Loucy (cell line): ENCODE measurements around the gene ADRB2.

ENCODE experiments used
- H2AFZ ChIP-seq: fragments of 200-600 bp; sonication (generic); 2 replicates; pipeline ENCODE4 v1.6.0; 2016; ENCODE audit warnings: antibody characterized with exemption, mild to moderate bottlenecking, low read length, moderate library complexity
- H3F3A ChIP-seq: fragments of 200-600 bp; 2 replicates; pipeline ENCODE4 v1.6.0; 2016; ENCODE audit warnings: antibody characterized with exemption, low read depth, mild to moderate bottlenecking
- H3K27me3 ChIP-seq: fragments of 200-600 bp; sonication (generic); 2 replicates; pipeline ENCODE4 v1.6.1; 2014; ENCODE audit warnings: low read length, mild to moderate bottlenecking; ENCODE audit not compliant: insufficient read depth, poor library complexity, severe bottlenecking
- H3K36me3 ChIP-seq: fragments of 200-600 bp; sonication (generic); 2 replicates; pipeline ENCODE4 v1.6.1; 2016; ENCODE audit warnings: low read length; ENCODE audit not compliant: insufficient read depth
- H3K4me1 ChIP-seq: fragments of 200-600 bp; sonication (generic); 2 replicates; pipeline ENCODE4 v1.5.1; 2014; ENCODE audit warnings: low read length, mild to moderate bottlenecking; ENCODE audit not compliant: insufficient read depth, poor library complexity, severe bottlenecking
- H3K4me2 ChIP-seq: fragments of 200-600 bp; sonication (generic); 2 replicates; pipeline ENCODE4 v1.6.0; 2014; ENCODE audit warnings: antibody characterized with exemption, low read length, low read depth, mild to moderate bottlenecking; ENCODE audit not compliant: poor library complexity, severe bottlenecking
- H3K4me3 ChIP-seq: fragments of 200-600 bp; sonication (generic); 2 replicates; pipeline ENCODE4 v1.5.1; 2014; ENCODE audit warnings: low read length, mild to moderate bottlenecking, mixed read lengths; ENCODE audit not compliant: poor library complexity, severe bottlenecking
- H3K79me2 ChIP-seq: fragments of 200-600 bp; sonication (generic); 2 replicates; pipeline ENCODE4 v1.6.1; 2014; ENCODE audit warnings: low read length; ENCODE audit not compliant: insufficient read depth
- H3K9ac ChIP-seq: fragments of 200-600 bp; sonication (generic); 2 replicates; pipeline ENCODE4 v1.6.0; 2014; ENCODE audit warnings: mild to moderate bottlenecking, low read depth, low read length, moderate library complexity; ENCODE audit not compliant: poor library complexity, severe bottlenecking
- H3K9me2 ChIP-seq: fragments of 200-600 bp; sonication (generic); replicated peaks from 2 replicates; pipeline ENCODE4 v1.6.1; 2016; ENCODE audit warnings: low read depth, low read length, mixed read lengths
- H3K9me3 ChIP-seq: fragments of 200-600 bp; sonication (generic); 2 replicates; pipeline ENCODE4 v1.6.1; 2014; ENCODE audit warnings: mild to moderate bottlenecking, antibody characterized with exemption, low read length, low read depth; ENCODE audit not compliant: insufficient read depth
- H4K20me1 ChIP-seq: fragments of 200-600 bp; sonication (generic); 2 replicates; pipeline ENCODE4 v1.6.0; 2014; ENCODE audit warnings: antibody characterized with exemption, low read length, mild to moderate bottlenecking; ENCODE audit not compliant: insufficient read depth, poor library complexity, severe bottlenecking
- CTCF ChIP-seq: fragments of 200-600 bp; sonication (generic); conservative IDR thresholded peaks from 2 replicates; pipeline ENCODE4 v1.5.1; 2014; ENCODE audit warnings: mild to moderate bottlenecking, antibody characterized with exemption, low read length
- EZH2phosphoT487 ChIP-seq: fragments of 200-600 bp; IDR thresholded peaks from 2 replicates; pipeline ENCODE4 v1.6.1; 2018; ENCODE audit warnings: antibody characterized with exemption, mild to moderate bottlenecking, moderate library complexity, borderline replicate concordance

ADRB2 gene

GRCh38 chr5:148816357-148816756 is 10.1 kb upstream of the ADRB2 start:
- Histone ChIP-seq H3K9me3 (no peaks in the 10 kb centered on the region), H3K4me3 (no peak overlapping the region), H3K36me3 (no peaks in the 10 kb centered on the region), H3K9me2 (no peaks in the 10 kb centered on the region), H3K27me3 (no peaks in the 10 kb centered on the region), H3F3A (no peaks in the 10 kb centered on the region), H3K4me2 (peak overlapping the region; percentile 19), H3K4me1 (peaks cover 21% of the 10 kb centered on the region), H2AFZ (no peak overlapping the region), H3K9ac (no peak overlapping the region), H3K79me2 (no peaks in the 10 kb centered on the region), H4K20me1 (no peaks in the 10 kb centered on the region)
- TF ChIP-seq EZH2phosphoT487 (no peak), CTCF (no peak)

GRCh38 chr5:148816782-148817181 is 9.6 kb upstream of the ADRB2 start:
- Histone ChIP-seq H3K4me2 (peak overlapping the region; percentile 19), H3K36me3 (no peaks in the 10 kb centered on the region), H3K9me2 (no peaks in the 10 kb centered on the region), H3F3A (no peaks in the 10 kb centered on the region), H3K4me1 (peaks cover 21% of the 10 kb centered on the region), H2AFZ (no peak overlapping the region), H3K4me3 (no peak overlapping the region), H3K9me3 (no peaks in the 10 kb centered on the region), H3K79me2 (no peaks in the 10 kb centered on the region), H3K27me3 (no peaks in the 10 kb centered on the region), H4K20me1 (no peaks in the 10 kb centered on the region), H3K9ac (no peak overlapping the region)
- no peak for TF ChIP-seq CTCF
- TF ChIP-seq EZH2phosphoT487, result no peak

- no peaks in the 10 kb centered on the region for H3K27me3 ChIP-seq
- H3K4me1 ChIP-seq, result peaks cover 21% of the 10 kb centered on the region
- H3K9me2 ChIP-seq, result no peaks in the 10 kb centered on the region
- H3K4me3 ChIP-seq, result no peak overlapping the region
- no peak overlapping the region for H2AFZ ChIP-seq
- no peak overlapping the region for H3K9ac ChIP-seq
- no peak overlapping the region for H3K4me2 ChIP-seq
- no peaks in the 10 kb centered on the region for H4K20me1 ChIP-seq
- H3K36me3 ChIP-seq, result no peaks in the 10 kb centered on the region
- TF ChIP-seq EZH2phosphoT487, result no peak
- TF ChIP-seq CTCF, result no peak
- H3K79me2 ChIP-seq, result no peaks in the 10 kb centered on the region
- H3K9me3 ChIP-seq, result no peaks in the 10 kb centered on the region
- no peaks in the 10 kb centered on the region for H3F3A ChIP-seq
Observed at GRCh38 chr5:148817606-148818005, 8.8 kb upstream of the ADRB2 start.
